GM12878 (cell line): Measurements from ENCODE around the gene GOLGA6D. TPM values are rescaled to one million over a fixed set of nuclear protein-coding genes. Genes with fewer than 3 reads are reported as not detected.
"Not testable (repeated sequence)": the region's sequence is repeated elsewhere in the genome, so short reads cannot be mapped to it uniquely, and the experiment has no call there.

Experiments
- ATAC-seq: fragments of 200-7000 bp; cut with Tn5 transposase; 3 replicates; pipeline ENCODE4 v1.9.1; 2020; ENCODE audit warnings: mild to moderate bottlenecking, moderate library complexity
- BruUV-seq: library from RNA; stranded (reverse); fragments of 400-500 nt; replicated peaks from 2 replicates; lab custom pipeline; 2021; lab: Mats Ljungman, UMichigan
- CTCF ChIA-PET: fragments of 300-600 bp; sonication (Branson Sonifier 250); formaldehyde crosslinking; extraction: SDS; loops from one replicate; lab custom pipeline; 2021; ENCODE audit warnings: inconsistent platforms; lab: Yijun Ruan, JAX
- POLR2A ChIA-PET: fragments of 350-600 bp; formaldehyde crosslinking; extraction: SDS; loops from one replicate; lab custom pipeline; 2021; ENCODE audit warnings: inconsistent platforms; lab: Charles Lee
- RAD21 ChIA-PET: fragments of 300-600 bp; sonication (Branson Sonifier 250); formaldehyde crosslinking; loops from one replicate; lab custom pipeline; 2023; ENCODE audit warnings: antibody characterized with exemption; ENCODE audit not compliant: unreplicated experiment; lab: Charles Lee
- SMC1A ChIA-PET: fragments of 300-600 bp; sonication (Branson Sonifier 250); formaldehyde crosslinking; loops from one replicate; lab custom pipeline; 2023; ENCODE audit not compliant: unreplicated experiment, uncharacterized antibody; lab: Charles Lee
- DNase-seq: peaks from one replicate; pipeline ENCODE4 v3.0.0-alpha.2; 2011; ENCODE audit warnings: low read depth, low spot score
- FAIRE-seq: peaks from 3 replicates; lab custom pipeline; 2011; peaks lifted over from hg19 to GRCh38; lab: Jason Lieb, UNC
- H2AFZ ChIP-seq: 2 replicates; pipeline ENCODE4 v1.6.0; 2011; ENCODE audit warnings: low read depth, low read length, control low read depth; ENCODE audit not compliant: control insufficient read depth
- H3K27ac ChIP-seq: 2 replicates; pipeline ENCODE4 v1.5.1; 2011; ENCODE audit warnings: control low read depth; ENCODE audit not compliant: control insufficient read depth, insufficient read depth
- H3K27me3 ChIP-seq, 2 experiments: replicated peaks in 1 of 2; 2 replicates each; pipeline versions ENCODE4 v1.6.0 to v1.6.1; 2011; ENCODE audit warnings: low read length in 1 of 2; ENCODE audit not compliant: control insufficient read depth in 2 of 2, insufficient read depth in 2 of 2
- H3K36me3 ChIP-seq, 2 experiments: 2 replicates each; pipeline ENCODE4 v1.5.1; 2011; ENCODE audit warnings: low read length in 1 of 2; ENCODE audit not compliant: control insufficient read depth in 2 of 2, insufficient read depth in 2 of 2
- H3K4me1 ChIP-seq: 2 replicates; pipeline ENCODE4 v1.6.1; 2011; ENCODE audit warnings: mild to moderate bottlenecking, low read length, moderate library complexity, mixed read lengths; ENCODE audit not compliant: control insufficient read depth, insufficient read depth
- H3K4me2 ChIP-seq: 2 replicates; pipeline ENCODE4 v1.6.0; 2011; ENCODE audit warnings: control low read depth; ENCODE audit not compliant: control insufficient read depth, insufficient read depth
- H3K4me3 ChIP-seq: fragments of 200-600 bp; sonication (generic); 2 replicates; pipeline ENCODE4 v1.5.1; 2016
- H3K79me2 ChIP-seq: 2 replicates; pipeline ENCODE4 v1.6.0; 2011; ENCODE audit warnings: low read length; ENCODE audit not compliant: control insufficient read depth, insufficient read depth
- H3K9ac ChIP-seq: 2 replicates; pipeline ENCODE4 v1.8.0; 2011; ENCODE audit warnings: low read length, control low read depth, mixed read lengths; ENCODE audit not compliant: control insufficient read depth, insufficient read depth
- H3K9me3 ChIP-seq: replicated peaks from 3 replicates; pipeline ENCODE4 v1.5.1; 2011; ENCODE audit warnings: mild to moderate bottlenecking, low read length; ENCODE audit not compliant: control insufficient read depth, insufficient read depth
- H4K20me1 ChIP-seq: 2 replicates; pipeline ENCODE4 v1.6.0; 2011; ENCODE audit not compliant: control insufficient read depth, insufficient read depth
- RB1 ChIP-seq: fragments of 450-650 bp; formaldehyde crosslinking; IDR thresholded peaks from 2 replicates; pipeline ENCODE4 v1.6.1; 2017; ENCODE audit warnings: mild to moderate bottlenecking, borderline replicate concordance
- SP1 ChIP-seq: IDR thresholded peaks from one replicate; pipeline ENCODE4 v1.6.1; 2011; ENCODE audit warnings: low read depth, low read length
- TAF1 ChIP-seq: IDR thresholded peaks from 2 replicates; pipeline ENCODE4 v1.6.1; 2011; ENCODE audit warnings: mild to moderate bottlenecking, low read depth, low read length, borderline replicate concordance
- ZNF274 ChIP-seq: IDR thresholded peaks from one replicate; pipeline ENCODE4 v1.8.0; 2011; ENCODE audit not compliant: insufficient read length, insufficient read depth
- whole genome bisulfite sequencing: methylation state at CpG from one replicate; pipeline ENCODE4 v1.1.6; 2016; ENCODE audit warnings: low lambda C conversion rate; ENCODE audit not compliant: insufficient replicate concordance, insufficient coverage; ENCODE audit errors: missing lambda C conversion rate; 5-methylcytosine and 5-hydroxymethylcytosine counted together
- in situ Hi-C: fragments of 300-500 bp; cut with MboI; formaldehyde crosslinking; loops from 9 replicates; pipeline ENCODE4 v1.14.3; 2018; ENCODE audit warnings: mixed read lengths
- intact Hi-C: fragments of 100-400 bp; cut with micrococcal nuclease; formaldehyde crosslinking; loops from one replicate; pipeline ENCODE4 v1.14.2; 2022; ENCODE audit not compliant: unreplicated experiment
- polyA plus RNA-seq, 11 experiments: library from polyadenylated mRNA; depleted of rRNA in 4 of 11; unstranded in 6 of 11; stranded (reverse) in 5 of 11; fragments of >200 nt; fragmentation: Nextera tagmentation in 4 of 11; fragmentation: Illumina TruSeq in 1 of 11; extraction: Ambion mirVana in 4 of 11; extraction: Trizol in 1 of 11; gene quantifications; 1 replicate in 1 of 11; 2 replicates in 10 of 11; pipeline versions ENCODE4 v1.2.1 to v1.2.3, GENCODE V29; 2011 to 2016; ENCODE audit warnings: inconsistent platforms in 2 of 11, missing spikeins in 2 of 11, low read depth in 1 of 11
- total RNA-seq, 4 experiments: library from RNA; depleted of rRNA in 3 of 4; stranded (reverse); fragments of >200 nt in 3 of 4; fragmentation: Illumina TruSeq in 1 of 4; extraction: Trizol in 1 of 4; gene quantifications; 2 replicates each; pipeline versions ENCODE4 v1.2.1 to v1.2.3, GENCODE V29; 2013 to 2021
- TF ChIP-seq, protein P1 (sequence below): fragments of 450-650 bp; IDR thresholded peaks from 2 replicates; pipeline ENCODE4 v1.6.1; 2017; ENCODE audit warnings: mild to moderate bottlenecking, low read depth, inconsistent platforms; ENCODE audit not compliant: poor library complexity, severe bottlenecking
- TF ChIP-seq, protein P2 (sequence below): fragments of 450-650 bp; IDR thresholded peaks from 2 replicates; pipeline ENCODE4 v1.6.1; 2016; ENCODE audit warnings: mild to moderate bottlenecking

GOLGA6D gene
- total and polyA plus RNA-seq, 10 of the 15 experiments (the other 5 are each of a cell fraction or from before 2014, with no cell fraction given) = not detected

DNA sequence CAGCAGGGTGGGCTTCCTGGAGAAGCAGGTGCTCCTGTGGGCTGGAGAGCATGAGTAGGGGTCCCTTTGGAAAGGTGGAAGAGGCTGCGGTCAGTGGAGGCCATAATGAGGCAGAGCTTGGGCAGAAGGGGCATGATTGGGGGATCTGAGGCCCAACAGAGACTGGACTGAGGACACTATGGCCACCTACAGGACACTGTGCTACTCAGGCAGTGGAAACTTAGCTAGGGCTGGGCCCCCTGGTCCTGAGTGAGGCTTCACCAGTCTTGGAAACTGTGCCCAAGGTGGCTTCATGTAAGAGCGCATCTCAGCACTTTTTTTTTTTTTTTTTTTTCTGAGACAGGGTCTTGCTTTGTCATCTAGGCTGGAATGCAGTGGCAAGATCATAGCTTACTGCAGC is 46.9 kb downstream of the GOLGA6D start:
- RAD21 ChIA-PET = no interaction called here
- WGBS = 10% methylated on average over 2 of the region's 2 CpGs

GRCh38 chr15:75332093-75332492 is 49.5 kb downstream of the GOLGA6D start:
- in situ Hi-C loops, SMC1A ChIA-PET, FAIRE-seq, BruUV-seq, intact Hi-C loops, H3K4me2 ChIP-seq, H2AFZ ChIP-seq, H3K4me1 ChIP-seq, POLR2A ChIA-PET, H3K27me3 ChIP-seq, H3K9me3 ChIP-seq, H3K36me3 ChIP-seq, H3K27ac ChIP-seq, H4K20me1 ChIP-seq, DNase-seq, H3K4me3 ChIP-seq, RAD21 ChIA-PET, ATAC-seq, H3K79me2 ChIP-seq, H3K9ac ChIP-seq: not testable (repeated sequence)
- CTCF ChIA-PET = interaction anchor here (0.7 kb wide), 1 partner anchor 36 kb away, joined by 3 read pairs; no protein-coding TSS in a partner anchor
- 40% methylated on average over 7 of the region's 7 CpGs for WGBS

More for the DNA sequence above, 46.9 kb downstream of the GOLGA6D start:
- Histone ChIP-seq H3K27ac (no peak overlapping the region), H3K79me2 (no peaks in the 10 kb centered on the region), H3K27me3 (no peaks in the 10 kb centered on the region), H2AFZ (no peak overlapping the region), H3K4me2 (no peak overlapping the region), H3K4me3 (no peak overlapping the region), H3K9me3 (no peaks in the 10 kb centered on the region), H3K9ac (no peak overlapping the region), H4K20me1 (no peaks in the 10 kb centered on the region), H3K36me3 (no peaks in the 10 kb centered on the region), H3K4me1 (no peaks in the 10 kb centered on the region)
- FAIRE-seq (no peak), DNase-seq (no peak), ATAC-seq (no peak)
- no TSS peak for BruUV-seq
- in situ Hi-C loops = no loop called here
- ChIA-PET POLR2A (no interaction called here), SMC1A (no interaction called here), CTCF (interaction anchor here (0.6 to 2.9 kb wide), 2 partner anchors 39 to 306 kb away, joined by 3 to 8 read pairs; partner anchors contain the start of gene MAN2C1)
- TF ChIP-seq, protein P1, sequence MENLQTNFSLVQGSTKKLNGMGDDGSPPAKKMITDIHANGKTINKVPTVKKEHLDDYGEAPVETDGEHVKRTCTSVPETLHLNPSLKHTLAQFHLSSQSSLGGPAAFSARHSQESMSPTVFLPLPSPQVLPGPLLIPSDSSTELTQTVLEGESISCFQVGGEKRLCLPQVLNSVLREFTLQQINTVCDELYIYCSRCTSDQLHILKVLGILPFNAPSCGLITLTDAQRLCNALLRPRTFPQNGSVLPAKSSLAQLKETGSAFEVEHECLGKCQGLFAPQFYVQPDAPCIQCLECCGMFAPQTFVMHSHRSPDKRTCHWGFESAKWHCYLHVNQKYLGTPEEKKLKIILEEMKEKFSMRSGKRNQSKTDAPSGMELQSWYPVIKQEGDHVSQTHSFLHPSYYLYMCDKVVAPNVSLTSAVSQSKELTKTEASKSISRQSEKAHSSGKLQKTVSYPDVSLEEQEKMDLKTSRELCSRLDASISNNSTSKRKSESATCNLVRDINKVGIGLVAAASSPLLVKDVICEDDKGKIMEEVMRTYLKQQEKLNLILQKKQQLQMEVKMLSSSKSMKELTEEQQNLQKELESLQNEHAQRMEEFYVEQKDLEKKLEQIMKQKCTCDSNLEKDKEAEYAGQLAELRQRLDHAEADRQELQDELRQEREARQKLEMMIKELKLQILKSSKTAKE = no peak
- TF ChIP-seq SP1 = no peak
- TF ChIP-seq RB1 = no peak
- TF ChIP-seq TAF1 = no peak
- TF ChIP-seq, protein P2, sequence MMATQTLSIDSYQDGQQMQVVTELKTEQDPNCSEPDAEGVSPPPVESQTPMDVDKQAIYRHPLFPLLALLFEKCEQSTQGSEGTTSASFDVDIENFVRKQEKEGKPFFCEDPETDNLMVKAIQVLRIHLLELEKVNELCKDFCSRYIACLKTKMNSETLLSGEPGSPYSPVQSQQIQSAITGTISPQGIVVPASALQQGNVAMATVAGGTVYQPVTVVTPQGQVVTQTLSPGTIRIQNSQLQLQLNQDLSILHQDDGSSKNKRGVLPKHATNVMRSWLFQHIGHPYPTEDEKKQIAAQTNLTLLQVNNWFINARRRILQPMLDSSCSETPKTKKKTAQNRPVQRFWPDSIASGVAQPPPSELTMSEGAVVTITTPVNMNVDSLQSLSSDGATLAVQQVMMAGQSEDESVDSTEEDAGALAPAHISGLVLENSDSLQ = no peak
- TF ChIP-seq ZNF274 = no peak
- intact Hi-C loops = no loop called here
